ENCODE data around the gene TSPAN3.

DNA sequence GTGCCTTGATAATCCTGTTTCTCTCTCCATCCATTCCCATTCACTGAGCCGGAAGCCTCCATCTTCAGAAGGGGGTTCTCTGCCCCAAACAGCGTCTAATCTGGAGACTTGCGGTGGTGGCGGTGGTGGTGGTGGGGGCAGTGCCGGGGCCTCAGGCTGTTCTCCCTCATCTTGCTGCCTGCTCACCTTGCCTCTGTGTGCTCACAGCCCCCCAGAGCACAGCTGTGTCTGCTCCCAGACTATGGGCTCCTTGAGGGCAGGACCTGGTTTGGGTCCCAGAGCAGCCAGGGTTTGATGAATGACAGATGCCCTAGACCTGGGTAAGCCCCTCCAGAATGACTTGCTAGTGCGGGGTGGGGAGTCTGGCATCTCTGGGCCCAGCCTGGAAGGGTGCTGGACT is 76.4 kb downstream of the TSPAN3 start:
- TF ChIP-seq, protein P1, sequence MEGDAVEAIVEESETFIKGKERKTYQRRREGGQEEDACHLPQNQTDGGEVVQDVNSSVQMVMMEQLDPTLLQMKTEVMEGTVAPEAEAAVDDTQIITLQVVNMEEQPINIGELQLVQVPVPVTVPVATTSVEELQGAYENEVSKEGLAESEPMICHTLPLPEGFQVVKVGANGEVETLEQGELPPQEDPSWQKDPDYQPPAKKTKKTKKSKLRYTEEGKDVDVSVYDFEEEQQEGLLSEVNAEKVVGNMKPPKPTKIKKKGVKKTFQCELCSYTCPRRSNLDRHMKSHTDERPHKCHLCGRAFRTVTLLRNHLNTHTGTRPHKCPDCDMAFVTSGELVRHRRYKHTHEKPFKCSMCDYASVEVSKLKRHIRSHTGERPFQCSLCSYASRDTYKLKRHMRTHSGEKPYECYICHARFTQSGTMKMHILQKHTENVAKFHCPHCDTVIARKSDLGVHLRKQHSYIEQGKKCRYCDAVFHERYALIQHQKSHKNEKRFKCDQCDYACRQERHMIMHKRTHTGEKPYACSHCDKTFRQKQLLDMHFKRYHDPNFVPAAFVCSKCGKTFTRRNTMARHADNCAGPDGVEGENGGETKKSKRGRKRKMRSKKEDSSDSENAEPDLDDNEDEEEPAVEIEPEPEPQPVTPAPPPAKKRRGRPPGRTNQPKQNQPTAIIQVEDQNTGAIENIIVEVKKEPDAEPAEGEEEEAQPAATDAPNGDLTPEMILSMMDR (IDR thresholded peaks at IDR 0.05; ENCODE audit: low read depth, low read length) = no peak
- TF ChIP-seq POLR2A (IDR thresholded peaks at IDR 0.05; ENCODE audit: extremely low read depth, insufficient read length) = no peak
